OCI-LY1 (cell line): ENCODE results near the gene FDXR.

Source experiments
- EZH2 ChIP-seq: fragments of 200-600 bp; sonication (generic), shearing (Covaris generic); IDR thresholded peaks from 2 replicates; pipeline ENCODE4 v1.8.0; 2017; ENCODE audit warnings: borderline replicate concordance, mixed run types, mild to moderate bottlenecking, antibody characterized with exemption, low read length, moderate library complexity, mixed read lengths
- TF ChIP-seq, protein P1 (sequence below): fragments of 200-600 bp; sonication (generic), shearing (Covaris generic); IDR thresholded peaks from 2 replicates; pipeline ENCODE4 v1.5.1; 2017; ENCODE audit warnings: mild to moderate bottlenecking, antibody characterized with exemption, low read length, moderate library complexity, mixed read lengths

DNA sequence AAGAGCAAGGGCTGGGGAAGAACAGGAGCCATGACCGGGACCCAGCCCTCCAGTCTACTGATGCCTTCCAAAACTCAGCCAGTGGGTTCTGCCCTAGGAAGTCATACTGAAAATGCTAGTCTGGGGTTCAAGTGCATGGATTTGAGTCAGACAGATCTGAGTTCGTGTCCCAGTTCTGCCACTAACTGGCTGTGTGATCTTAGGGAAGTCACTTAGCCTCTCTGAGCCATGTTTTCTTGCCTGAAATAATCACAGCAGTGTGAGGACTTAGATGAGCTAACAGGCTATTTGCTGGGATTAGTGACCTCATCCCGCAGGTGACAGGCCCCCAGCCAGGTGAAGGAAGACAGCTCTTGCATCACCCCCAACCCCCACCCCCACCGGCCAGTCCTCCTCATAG lies 17.5 kb downstream of the FDXR start:
- TF ChIP-seq, protein P1, sequence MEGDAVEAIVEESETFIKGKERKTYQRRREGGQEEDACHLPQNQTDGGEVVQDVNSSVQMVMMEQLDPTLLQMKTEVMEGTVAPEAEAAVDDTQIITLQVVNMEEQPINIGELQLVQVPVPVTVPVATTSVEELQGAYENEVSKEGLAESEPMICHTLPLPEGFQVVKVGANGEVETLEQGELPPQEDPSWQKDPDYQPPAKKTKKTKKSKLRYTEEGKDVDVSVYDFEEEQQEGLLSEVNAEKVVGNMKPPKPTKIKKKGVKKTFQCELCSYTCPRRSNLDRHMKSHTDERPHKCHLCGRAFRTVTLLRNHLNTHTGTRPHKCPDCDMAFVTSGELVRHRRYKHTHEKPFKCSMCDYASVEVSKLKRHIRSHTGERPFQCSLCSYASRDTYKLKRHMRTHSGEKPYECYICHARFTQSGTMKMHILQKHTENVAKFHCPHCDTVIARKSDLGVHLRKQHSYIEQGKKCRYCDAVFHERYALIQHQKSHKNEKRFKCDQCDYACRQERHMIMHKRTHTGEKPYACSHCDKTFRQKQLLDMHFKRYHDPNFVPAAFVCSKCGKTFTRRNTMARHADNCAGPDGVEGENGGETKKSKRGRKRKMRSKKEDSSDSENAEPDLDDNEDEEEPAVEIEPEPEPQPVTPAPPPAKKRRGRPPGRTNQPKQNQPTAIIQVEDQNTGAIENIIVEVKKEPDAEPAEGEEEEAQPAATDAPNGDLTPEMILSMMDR = no peak
- no peak for TF ChIP-seq EZH2
